Astrocyte (in vitro differentiated cells and primary cell): ENCODE data around the gene KRT4.

Source experiments
- EZH2 ChIP-seq: IDR thresholded peaks from 2 replicates; pipeline ENCODE4 v1.6.1; 2012; ENCODE audit warnings: mild to moderate bottlenecking, low read length, inconsistent platforms; ENCODE audit not compliant: insufficient read depth
- TF ChIP-seq, protein P1 (sequence below): IDR thresholded peaks from 2 replicates; pipeline ENCODE4 v1.5.1; 2011; ENCODE audit warnings: low read depth, mild to moderate bottlenecking, inconsistent platforms, low read length, moderate library complexity; ENCODE audit not compliant: insufficient read depth

DNA sequence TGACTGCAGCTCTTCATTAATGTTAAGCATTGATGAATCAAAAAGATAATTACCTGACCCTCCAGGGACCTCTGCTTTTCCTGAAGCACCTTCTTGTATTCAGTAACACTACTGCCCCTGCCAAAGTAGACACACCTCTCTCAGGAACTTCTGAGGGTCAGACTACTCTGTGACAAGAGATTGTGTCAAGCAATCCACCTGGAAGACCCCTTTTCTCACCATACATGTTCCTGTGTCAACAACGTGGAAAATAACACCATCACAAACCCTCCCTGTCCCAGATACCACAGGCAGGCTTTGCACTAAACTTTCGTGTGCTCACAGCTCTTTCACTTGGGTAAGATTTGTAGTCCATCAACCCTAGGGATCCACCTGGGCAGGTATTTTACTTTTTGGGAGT, 49.9 kb downstream of the KRT4 start:
- TF ChIP-seq, protein P1, sequence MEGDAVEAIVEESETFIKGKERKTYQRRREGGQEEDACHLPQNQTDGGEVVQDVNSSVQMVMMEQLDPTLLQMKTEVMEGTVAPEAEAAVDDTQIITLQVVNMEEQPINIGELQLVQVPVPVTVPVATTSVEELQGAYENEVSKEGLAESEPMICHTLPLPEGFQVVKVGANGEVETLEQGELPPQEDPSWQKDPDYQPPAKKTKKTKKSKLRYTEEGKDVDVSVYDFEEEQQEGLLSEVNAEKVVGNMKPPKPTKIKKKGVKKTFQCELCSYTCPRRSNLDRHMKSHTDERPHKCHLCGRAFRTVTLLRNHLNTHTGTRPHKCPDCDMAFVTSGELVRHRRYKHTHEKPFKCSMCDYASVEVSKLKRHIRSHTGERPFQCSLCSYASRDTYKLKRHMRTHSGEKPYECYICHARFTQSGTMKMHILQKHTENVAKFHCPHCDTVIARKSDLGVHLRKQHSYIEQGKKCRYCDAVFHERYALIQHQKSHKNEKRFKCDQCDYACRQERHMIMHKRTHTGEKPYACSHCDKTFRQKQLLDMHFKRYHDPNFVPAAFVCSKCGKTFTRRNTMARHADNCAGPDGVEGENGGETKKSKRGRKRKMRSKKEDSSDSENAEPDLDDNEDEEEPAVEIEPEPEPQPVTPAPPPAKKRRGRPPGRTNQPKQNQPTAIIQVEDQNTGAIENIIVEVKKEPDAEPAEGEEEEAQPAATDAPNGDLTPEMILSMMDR, result no peak
- TF ChIP-seq EZH2, result no peak
